Keratinocyte (primary cell): ENCODE results near the gene CCDC175. TPM values are rescaled to one million over a fixed set of nuclear protein-coding genes. Genes with fewer than 3 reads are reported as not detected.

Source experiments
- DNase-seq: peaks from one replicate; pipeline ENCODE4 v3.0.0-alpha.2; 2011; ENCODE audit warnings: low read depth, missing footprints, low spot score
- FAIRE-seq: peaks from 2 replicates; lab custom pipeline; 2011; peaks lifted over from hg19 to GRCh38; lab: Jason Lieb, UNC
- H2AFZ ChIP-seq: 2 replicates; pipeline ENCODE4 v1.6.0; 2012; ENCODE audit warnings: low read length, control low read depth, inconsistent platforms; ENCODE audit not compliant: control insufficient read depth
- H3K27ac ChIP-seq: 2 replicates; pipeline ENCODE4 v1.5.1; 2011; ENCODE audit warnings: low read length; ENCODE audit not compliant: control insufficient read depth, insufficient read depth
- H3K27me3 ChIP-seq: 3 replicates; pipeline ENCODE4 v1.6.0; 2011; ENCODE audit warnings: low read length; ENCODE audit not compliant: control insufficient read depth, insufficient read depth; ENCODE audit errors: extremely low read depth
- H3K36me3 ChIP-seq, 2 experiments: 2 replicates in 1 of 2; 3 replicates in 1 of 2; pipeline ENCODE4 v1.5.1; 2011; ENCODE audit warnings: low read length in 2 of 2, mild to moderate bottlenecking in 1 of 2; ENCODE audit not compliant: control insufficient read depth in 2 of 2, insufficient read depth in 2 of 2; ENCODE audit errors: extremely low read depth in 1 of 2
- H3K4me1 ChIP-seq: 3 replicates; pipeline ENCODE4 v1.5.1; 2011; ENCODE audit warnings: low read length; ENCODE audit not compliant: control insufficient read depth, insufficient read depth; ENCODE audit errors: extremely low read depth
- H3K4me2 ChIP-seq: 3 replicates; pipeline ENCODE4 v1.6.0; 2011; ENCODE audit warnings: low read depth, low read length; ENCODE audit not compliant: control insufficient read depth, insufficient read depth; ENCODE audit errors: extremely low read depth
- H3K4me3 ChIP-seq, 3 experiments: fragments of 200-600 bp in 1 of 3; sonication (generic) in 1 of 3; 2 replicates in 2 of 3; 3 replicates in 1 of 3; pipeline ENCODE4 v1.5.1; 2011 to 2016; ENCODE audit warnings: low read length in 3 of 3, mild to moderate bottlenecking in 3 of 3, control low read depth in 2 of 3, inconsistent platforms in 1 of 3, low read depth in 1 of 3, mixed read lengths in 1 of 3, mixed run types in 1 of 3, moderate library complexity in 1 of 3; ENCODE audit not compliant: control insufficient read depth in 2 of 3, insufficient read depth in 2 of 3; ENCODE audit errors: extremely low read depth in 1 of 3
- H3K79me2 ChIP-seq: 2 replicates; pipeline ENCODE4 v1.6.0; 2012; ENCODE audit warnings: low read length; ENCODE audit not compliant: control insufficient read depth, insufficient read depth
- H3K9ac ChIP-seq: 3 replicates; pipeline ENCODE4 v1.6.0; 2011; ENCODE audit warnings: low read length; ENCODE audit not compliant: control insufficient read depth, insufficient read depth; ENCODE audit errors: extremely low read depth
- H3K9me1 ChIP-seq: 3 replicates; pipeline ENCODE4 v1.6.0; 2011; ENCODE audit warnings: low read length; ENCODE audit not compliant: control insufficient read depth, insufficient read depth; ENCODE audit errors: extremely low read depth
- H3K9me3 ChIP-seq: 2 replicates; pipeline ENCODE4 v1.5.1; 2012; ENCODE audit warnings: low read depth, low read length; ENCODE audit not compliant: control insufficient read depth
- H4K20me1 ChIP-seq: 3 replicates; pipeline ENCODE4 v1.6.0; 2011; ENCODE audit warnings: low read length; ENCODE audit not compliant: control insufficient read depth, insufficient read depth; ENCODE audit errors: extremely low read depth
- CTCF ChIP-seq, 3 experiments: IDR thresholded peaks in 1 of 3; conservative IDR thresholded peaks in 1 of 3; optimal IDR thresholded peaks in 1 of 3; 2 replicates in 2 of 3; 3 replicates in 1 of 3; pipeline versions ENCODE3 to v1.5.1; 2011; ENCODE audit warnings: low read length in 3 of 3, mild to moderate bottlenecking in 3 of 3, moderate library complexity in 2 of 3, control low read depth in 1 of 3, inconsistent platforms in 1 of 3; ENCODE audit not compliant: insufficient read depth in 2 of 3; ENCODE audit errors: extremely low read depth in 1 of 3
- EZH2 ChIP-seq: IDR thresholded peaks from one replicate; pipeline ENCODE4 v1.6.1; 2012; ENCODE audit warnings: inconsistent platforms, mild to moderate bottlenecking, low read length, moderate library complexity
- dilution Hi-C: fragments of 300-500 bp; cut with MboI; formaldehyde crosslinking; loops from one replicate; pipeline ENCODE4 v1.7.0; 2020; ENCODE audit warnings: low sequenced_read_pairs; ENCODE audit not compliant: extremely low pct_ligation_motif_present
- polyA plus RNA-seq, 5 experiments: library from polyadenylated mRNA; depleted of rRNA in 3 of 5; stranded (reverse) in 3 of 5; stranded (forward) in 1 of 5; unstranded in 1 of 5; fragments of >200 nt; gene quantifications; 1 replicate in 1 of 5; 2 replicates in 3 of 5; 3 replicates in 1 of 5; pipeline versions ENCODE4 v1.2.1 to v1.2.3, GENCODE V29; 2011 to 2012; ENCODE audit warnings: missing spikeins in 2 of 5, low read depth in 1 of 5, low replicate concordance in 1 of 5

The CCDC175 gene
- polyA plus RNA-seq, 1 donor (not counting 4 experiments of a cell fraction or from before 2014, with no cell fraction given) = not detected

- H4K20me1 ChIP-seq = no peaks in the 10 kb centered on the region
- H3K79me2 ChIP-seq = no peaks in the 10 kb centered on the region
- H3K27me3 ChIP-seq = no peaks in the 10 kb centered on the region
- no peak overlapping the region for H3K9ac ChIP-seq
- no peaks in the 10 kb centered on the region for H3K36me3 ChIP-seq
- H3K27ac ChIP-seq = no peak overlapping the region
- H3K4me2 ChIP-seq = no peak overlapping the region
- FAIRE-seq (no peak), DNase-seq (no peak)
- H3K4me3 ChIP-seq = no peak overlapping the region
- no peaks in the 10 kb centered on the region for H3K4me1 ChIP-seq
- dilution Hi-C loops = no loop called here
- no peaks in the 10 kb centered on the region for H3K9me3 ChIP-seq
- H2AFZ ChIP-seq = no peak overlapping the region
- TF ChIP-seq EZH2 = no peak
- H3K9me1 ChIP-seq = no peaks in the 10 kb centered on the region
These were observed 34.9 kb downstream of the CCDC175 start for GRCh38 chr14:59541731-59542130.

DNA sequence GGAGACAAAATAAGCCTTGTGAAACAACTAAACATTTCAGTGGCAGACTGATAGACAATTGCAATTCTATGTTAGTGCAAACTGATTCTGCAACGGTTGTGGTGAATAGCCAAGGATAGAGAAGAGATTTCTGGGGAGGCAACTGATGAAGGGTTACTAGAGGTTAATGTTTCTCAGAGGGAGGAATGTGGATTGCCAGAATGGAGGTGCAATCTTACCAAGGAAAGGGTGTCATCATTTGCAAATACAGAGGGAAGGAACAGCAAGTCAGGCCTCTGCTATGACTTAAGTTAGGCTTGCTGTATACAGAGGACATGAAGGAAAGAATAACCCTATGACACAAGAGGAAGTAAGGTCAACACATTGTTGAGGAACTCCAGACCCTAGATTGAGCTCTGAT, 35.8 kb downstream of the CCDC175 start:
- TF ChIP-seq CTCF (optimal IDR thresholded peaks at IDR 0.05 in 1 of 3, IDR thresholded peaks at IDR 0.05 in 1 of 3, conservative IDR thresholded peaks at IDR 0.05 in 1 of 3; ENCODE audit: extremely low read depth in 1 of 3, insufficient read depth in 2 of 3, low read length in 3 of 3) (no peak), EZH2 (no peak)
- H3K27ac ChIP-seq = no peak overlapping the region
- FAIRE-seq (no peak), DNase-seq (no peak)
- dilution Hi-C loops = no loop called here
- no peaks in the 10 kb centered on the region for H4K20me1 ChIP-seq
- H2AFZ ChIP-seq = no peak overlapping the region
- no peak overlapping the region for H3K4me2 ChIP-seq
- no peaks in the 10 kb centered on the region for H3K36me3 ChIP-seq
- no peaks in the 10 kb centered on the region for H3K4me1 ChIP-seq
- no peak overlapping the region for H3K9ac ChIP-seq
- no peak overlapping the region for H3K4me3 ChIP-seq
- H3K79me2 ChIP-seq = no peaks in the 10 kb centered on the region
- H3K9me1 ChIP-seq = no peaks in the 10 kb centered on the region
- no peaks in the 10 kb centered on the region for H3K27me3 ChIP-seq
- no peaks in the 10 kb centered on the region for H3K9me3 ChIP-seq

DNA sequence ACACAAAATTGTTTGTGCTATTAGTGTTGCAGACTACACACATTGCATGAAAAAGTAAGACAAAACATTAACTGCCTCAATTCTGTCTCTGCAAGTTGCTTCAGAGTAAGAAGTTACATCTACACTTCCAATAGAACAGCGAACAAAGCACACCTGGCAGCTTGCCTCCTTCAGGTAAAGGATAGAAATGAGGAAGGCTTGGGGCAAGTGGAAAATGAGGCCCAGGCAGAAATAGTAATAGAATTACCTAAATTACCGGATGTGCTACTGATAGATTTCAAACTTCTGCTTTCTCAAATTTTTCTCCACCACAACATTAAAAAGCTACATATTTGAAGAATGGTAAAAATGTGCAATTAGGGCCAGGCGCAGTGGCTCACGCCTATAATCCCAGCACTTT, 37.7 kb downstream of the CCDC175 start:
- dilution Hi-C loops = no loop called here
- no peaks in the 10 kb centered on the region for H3K9me3 ChIP-seq

More for the DNA sequence above, 37.7 kb downstream of the CCDC175 start:
- Histone ChIP-seq H3K79me2 (no peaks in the 10 kb centered on the region), H3K9me1 (no peaks in the 10 kb centered on the region), H3K4me1 (no peaks in the 10 kb centered on the region), H3K4me2 (no peak overlapping the region), H4K20me1 (no peaks in the 10 kb centered on the region), H3K9ac (no peak overlapping the region), H3K27ac (no peak overlapping the region), H3K27me3 (no peaks in the 10 kb centered on the region), H2AFZ (no peak overlapping the region), H3K4me3 (no peak overlapping the region), H3K36me3 (no peaks in the 10 kb centered on the region)
- FAIRE-seq (no peak), DNase-seq (no peak)
- TF ChIP-seq CTCF (optimal IDR thresholded peaks at IDR 0.05 in 1 of 3, IDR thresholded peaks at IDR 0.05 in 1 of 3, conservative IDR thresholded peaks at IDR 0.05 in 1 of 3; ENCODE audit: extremely low read depth in 1 of 3, insufficient read depth in 2 of 3, low read length in 3 of 3) (no peak), EZH2 (no peak)
